Smooth muscle cell (in vitro differentiated cells): Measurements from ENCODE around the gene DBX2. TPM values are rescaled to one million over a fixed set of nuclear protein-coding genes. Genes with fewer than 3 reads are reported as not detected.

Source experiments
- DNase-seq: peaks from one replicate; lab custom pipeline; 2025; ENCODE audit not compliant: unreplicated experiment; lab: John Stamatoyannopoulos, UW
- H2AFZ ChIP-seq: fragments of 200-600 bp; sonication (generic); 2 replicates; pipeline ENCODE4 v1.6.0; 2016; ENCODE audit warnings: antibody characterized with exemption, low read depth, mild to moderate bottlenecking
- H3F3A ChIP-seq: fragments of 200-600 bp; sonication (generic); 2 replicates; pipeline ENCODE4 v1.6.0; 2017; ENCODE audit warnings: antibody characterized with exemption, low read depth
- H3K27ac ChIP-seq: fragments of 200-600 bp; sonication (generic); 2 replicates; pipeline ENCODE4 v1.5.1; 2016; ENCODE audit warnings: low read depth, mild to moderate bottlenecking
- H3K27me3 ChIP-seq: fragments of 200-600 bp; sonication (generic); 2 replicates; pipeline ENCODE4 v1.6.1; 2016; ENCODE audit warnings: low read depth, mild to moderate bottlenecking
- H3K36me3 ChIP-seq: fragments of 200-600 bp; sonication (generic); 2 replicates; pipeline ENCODE4 v1.5.1; 2016; ENCODE audit warnings: low read depth
- H3K4me1 ChIP-seq: fragments of 200-600 bp; sonication (generic); 2 replicates; pipeline ENCODE4 v1.5.1; 2016; ENCODE audit warnings: low read depth
- H3K4me2 ChIP-seq: fragments of 200-600 bp; sonication (generic); 2 replicates; pipeline ENCODE4 v1.6.0; 2016; ENCODE audit warnings: mild to moderate bottlenecking
- H3K4me3 ChIP-seq: fragments of 200-600 bp; sonication (generic); 2 replicates; pipeline ENCODE4 v1.5.1; 2016; ENCODE audit warnings: mild to moderate bottlenecking
- H3K79me2 ChIP-seq: fragments of 200-600 bp; sonication (generic); 2 replicates; pipeline ENCODE4 v1.6.0; 2016; ENCODE audit warnings: low read depth, mild to moderate bottlenecking
- H3K9ac ChIP-seq: fragments of 200-600 bp; sonication (generic); 2 replicates; pipeline ENCODE4 v1.6.0; 2016; ENCODE audit warnings: low read depth
- H3K9me3 ChIP-seq: fragments of 200-600 bp; sonication (generic); replicated peaks from 2 replicates; pipeline ENCODE4 v1.5.1; 2016; ENCODE audit warnings: low read depth
- H4K20me1 ChIP-seq: fragments of 200-600 bp; sonication (generic); 2 replicates; pipeline ENCODE4 v1.6.0; 2016; ENCODE audit warnings: low read depth
- CTCF ChIP-seq: fragments of 200-600 bp; sonication (generic); IDR thresholded peaks from 2 replicates; pipeline ENCODE4 v1.5.1; 2017; ENCODE audit warnings: borderline replicate concordance, mild to moderate bottlenecking, antibody characterized with exemption; ENCODE audit not compliant: insufficient read depth, poor library complexity, severe bottlenecking
- WGBS: methylation state at CpG from one replicate; pipeline ENCODE4 v1.1.7; 2016; ENCODE audit warnings: low lambda C conversion rate; 5-methylcytosine and 5-hydroxymethylcytosine counted together
- polyA plus RNA-seq: library from polyadenylated mRNA; unstranded; fragments of >200 nt; fragmentation: Nextera tagmentation; extraction: Ambion mirVana; gene quantifications from 2 replicates; pipeline ENCODE4 v1.2.1, GENCODE V29; 2016
- total RNA-seq: library from RNA; depleted of rRNA; stranded (reverse); fragments of >200 nt; gene quantifications from 2 replicates; pipeline ENCODE4 v1.2.3, GENCODE V29; 2014

Gene DBX2
- total and polyA plus RNA-seq, 2 experiments from 2014 or later = not detected

- H3K9me3 ChIP-seq = no peaks in the 10 kb centered on the region
- 28% methylated on average over 17 of the region's 17 CpGs for WGBS
- H3K79me2 ChIP-seq = no peaks in the 10 kb centered on the region
- no peak overlapping the region for H3K27ac ChIP-seq
- no peaks in the 10 kb centered on the region for H4K20me1 ChIP-seq
- peaks cover 4% of the 10 kb centered on the region for H3K4me1 ChIP-seq
- no peak for TF ChIP-seq CTCF
- H3F3A ChIP-seq = no peaks in the 10 kb centered on the region
- H3K36me3 ChIP-seq = no peaks in the 10 kb centered on the region
- H3K4me3 ChIP-seq = peak overlapping the region; percentile 57
- peaks cover 89% of the 10 kb centered on the region for H3K27me3 ChIP-seq
- H2AFZ ChIP-seq = peak overlapping the region; percentile 87
- no peak overlapping the region for H3K9ac ChIP-seq
- DNase-seq = no peak
- H3K4me2 ChIP-seq = peak overlapping the region; percentile 97
Observed at GRCh38 chr12:45051572-45052125, 750 bp upstream of the DBX2 start.

GRCh38 chr12:45049912-45050750 is 768 bp downstream of the DBX2 start:
- DNase-seq = no peak
- Histone ChIP-seq H3K9me3 (no peaks in the 10 kb centered on the region), H4K20me1 (no peaks in the 10 kb centered on the region), H3K36me3 (no peaks in the 10 kb centered on the region), H3K27ac (no peak overlapping the region), H3K4me2 (peak overlapping the region; percentile 97), H3K27me3 (peaks cover 99% of the 10 kb centered on the region), H3K9ac (no peak overlapping the region), H2AFZ (no peak overlapping the region), H3K79me2 (no peaks in the 10 kb centered on the region), H3F3A (no peaks in the 10 kb centered on the region), H3K4me1 (peaks cover 4% of the 10 kb centered on the region), H3K4me3 (peak overlapping the region; percentile 57)
- WGBS = 11% methylated on average over 52 of the region's 52 CpGs
- no peak for TF ChIP-seq CTCF

- Histone ChIP-seq H3K79me2 (no peaks in the 10 kb centered on the region), H3K9me3 (no peaks in the 10 kb centered on the region), H2AFZ (no peak overlapping the region), H3F3A (no peaks in the 10 kb centered on the region), H3K4me1 (no peaks in the 10 kb centered on the region), H3K4me2 (no peak overlapping the region), H4K20me1 (no peaks in the 10 kb centered on the region), H3K9ac (no peak overlapping the region), H3K27me3 (peaks cover 38% of the 10 kb centered on the region), H3K4me3 (no peak overlapping the region), H3K27ac (no peak overlapping the region), H3K36me3 (no peaks in the 10 kb centered on the region)
- TF ChIP-seq CTCF = no peak
- no peak for DNase-seq
- WGBS = 77% methylated on average over 5 of the region's 5 CpGs
Observed at GRCh38 chr12:45042599-45042998, 8.3 kb downstream of the DBX2 start.
